Measurements from ENCODE around the gene KRT13. TPM values are rescaled to one million over a fixed set of nuclear protein-coding genes. Genes with fewer than 3 reads are reported as not detected.

The KRT13 gene
- total and polyA plus RNA-seq, 7 donors = 0.46 to 54.1 (median 4.3) TPM; not detected in 3

- Histone ChIP-seq H3K4me3 (no peak overlapping the region), H3K27ac (no peak overlapping the region), H3K9me3 (peaks cover 0 to 3% (median 0%) of the 10 kb centered on the region in 4 donors), H3K36me3 (no peaks in the 10 kb centered on the region), H3K27me3 (no peaks in the 10 kb centered on the region), H3K4me1 (no peaks in the 10 kb centered on the region)
- TF ChIP-seq, protein P1, sequence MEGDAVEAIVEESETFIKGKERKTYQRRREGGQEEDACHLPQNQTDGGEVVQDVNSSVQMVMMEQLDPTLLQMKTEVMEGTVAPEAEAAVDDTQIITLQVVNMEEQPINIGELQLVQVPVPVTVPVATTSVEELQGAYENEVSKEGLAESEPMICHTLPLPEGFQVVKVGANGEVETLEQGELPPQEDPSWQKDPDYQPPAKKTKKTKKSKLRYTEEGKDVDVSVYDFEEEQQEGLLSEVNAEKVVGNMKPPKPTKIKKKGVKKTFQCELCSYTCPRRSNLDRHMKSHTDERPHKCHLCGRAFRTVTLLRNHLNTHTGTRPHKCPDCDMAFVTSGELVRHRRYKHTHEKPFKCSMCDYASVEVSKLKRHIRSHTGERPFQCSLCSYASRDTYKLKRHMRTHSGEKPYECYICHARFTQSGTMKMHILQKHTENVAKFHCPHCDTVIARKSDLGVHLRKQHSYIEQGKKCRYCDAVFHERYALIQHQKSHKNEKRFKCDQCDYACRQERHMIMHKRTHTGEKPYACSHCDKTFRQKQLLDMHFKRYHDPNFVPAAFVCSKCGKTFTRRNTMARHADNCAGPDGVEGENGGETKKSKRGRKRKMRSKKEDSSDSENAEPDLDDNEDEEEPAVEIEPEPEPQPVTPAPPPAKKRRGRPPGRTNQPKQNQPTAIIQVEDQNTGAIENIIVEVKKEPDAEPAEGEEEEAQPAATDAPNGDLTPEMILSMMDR (IDR thresholded peaks at IDR 0.05) = no peak
- no peak for TF ChIP-seq POLR2A (IDR thresholded peaks at IDR 0.05)
- TF ChIP-seq EP300 (IDR thresholded peaks at IDR 0.05) = no peak
- TF ChIP-seq POLR2AphosphoS5 (IDR thresholded peaks at IDR 0.05) = no peak
- intact Hi-C loops (cut with DNase I) = no loop called here
- DNase-seq = no peak
- 38 to 71% methylated on average over 8 of the region's 8 CpGs for WGBS, 2 donors
Measured at GRCh38 chr17:41474863-41475262, 30.5 kb downstream of the KRT13 start.

DNA sequence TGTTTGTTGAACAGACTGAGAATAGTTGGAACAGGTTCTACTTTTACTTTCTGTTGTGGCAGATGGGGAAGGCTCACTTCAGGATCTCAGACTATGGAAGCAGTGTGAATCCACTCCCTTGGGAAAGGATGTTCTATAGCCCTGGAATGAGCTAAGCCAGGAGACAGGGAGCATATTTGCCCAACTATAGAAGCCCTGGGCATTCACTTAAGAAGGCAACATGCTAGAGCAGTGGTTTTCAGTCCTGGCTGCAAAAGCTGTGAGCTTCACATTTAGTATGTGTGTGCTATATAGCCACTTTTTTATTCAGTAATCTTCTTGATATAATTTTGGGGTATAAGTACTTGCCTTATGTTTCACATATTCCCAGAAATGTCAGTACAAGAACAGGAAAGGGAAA lies 37.1 kb downstream of the KRT13 start:
- Histone ChIP-seq H3K4me1 (peaks cover 0 to 7% (median 3%) of the 10 kb centered on the region in 4 donors), H3K4me3 (no peak overlapping the region), H3K27ac (no peak overlapping the region), H3K27me3 (no peaks in the 10 kb centered on the region), H3K36me3 (no peaks in the 10 kb centered on the region), H3K9me3 (peaks cover 0 to 6% (median 1%) of the 10 kb centered on the region in 4 donors)
- no peak for TF ChIP-seq POLR2AphosphoS5 (IDR thresholded peaks at IDR 0.05)
- TF ChIP-seq POLR2A (IDR thresholded peaks at IDR 0.05) = no peak
- TF ChIP-seq, protein P1 (IDR thresholded peaks at IDR 0.05) = no peak
- DNase-seq = no peak
- intact Hi-C loops (cut with DNase I) = no loop called here

DNA sequence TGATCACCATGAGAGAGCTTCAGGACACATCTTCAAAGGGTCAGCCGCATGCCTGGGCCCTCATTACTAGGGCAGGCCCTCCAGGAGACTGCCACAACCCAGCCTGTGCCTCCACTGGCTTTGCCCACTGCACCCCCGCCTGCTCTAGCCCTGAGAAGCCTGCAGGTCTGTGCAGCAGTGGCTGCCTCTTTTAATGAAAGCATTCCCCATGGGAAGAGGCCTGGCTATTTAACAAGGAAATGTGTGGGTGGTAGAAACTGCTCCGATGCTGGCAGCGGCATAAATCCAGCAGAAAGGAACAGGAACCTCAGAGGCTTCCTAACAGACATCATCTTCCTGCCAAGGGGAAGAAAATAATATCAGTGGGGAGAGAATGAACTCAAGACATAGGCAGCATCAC lies 37.9 kb downstream of the KRT13 start:
- Histone ChIP-seq H3K9me3 (peaks cover 0 to 6% (median 1%) of the 10 kb centered on the region in 4 donors), H3K27ac (no peak overlapping the region), H3K36me3 (no peaks in the 10 kb centered on the region), H3K4me3 (no peak overlapping the region), H3K27me3 (no peaks in the 10 kb centered on the region), H3K4me1 (peaks cover 0 to 7% (median 3%) of the 10 kb centered on the region in 4 donors)
- WGBS, 2 donors = 83 to 84% methylated on average over 4 of the region's 4 CpGs
- intact Hi-C loops (cut with DNase I) = no loop called here
- DNase-seq = no peak
- TF ChIP-seq POLR2AphosphoS5 (IDR thresholded peaks at IDR 0.05) (no peak), POLR2A (IDR thresholded peaks at IDR 0.05) (no peak), EP300 (IDR thresholded peaks at IDR 0.05) (no peak)
- TF ChIP-seq, protein P1 (IDR thresholded peaks at IDR 0.05) = no peak

- H3K4me1 ChIP-seq = peaks cover 0 to 7% (median 3%) of the 10 kb centered on the region in 4 donors
- intact Hi-C loops (cut with DNase I) = no loop called here
- no peak within 1 kb of the TSS for H3K4me3 ChIP-seq
- TF ChIP-seq POLR2A (IDR thresholded peaks at IDR 0.05) (no peak), POLR2AphosphoS5 (IDR thresholded peaks at IDR 0.05) (no peak), EP300 (IDR thresholded peaks at IDR 0.05) (no peak)
- TF ChIP-seq, protein P1 (IDR thresholded peaks at IDR 0.05) = no peak
- no peak for DNase-seq
- no peak within 1 kb of the TSS for H3K27ac ChIP-seq
- peaks cover 0 to 6% (median 1%) of the 10 kb centered on the region in 4 donors for H3K9me3 ChIP-seq
- 91% methylated on average over 14 of the region's 14 CpGs for WGBS, 2 donors
- no peaks in the 10 kb centered on the region for H3K36me3 ChIP-seq
- no peaks in the 10 kb centered on the region for H3K27me3 ChIP-seq
Measured at GRCh38 chr17:41466988-41467387, 38.4 kb downstream of the KRT13 start, which contains the start of gene KRT32. Gene KRT32, minus strand, starts transcription at chr17:41467386. Its CDS starts 61 bp downstream, at chr17:41467325.

- intact Hi-C loops (cut with DNase I) = no loop called here
- TF ChIP-seq, protein P1 (IDR thresholded peaks at IDR 0.05) = no peak
- no peak for TF ChIP-seq POLR2A (IDR thresholded peaks at IDR 0.05)
- no peak for TF ChIP-seq POLR2AphosphoS5 (IDR thresholded peaks at IDR 0.05)
- TF ChIP-seq EP300 (IDR thresholded peaks at IDR 0.05) = no peak
- Histone ChIP-seq H3K9me3 (peaks cover 0 to 6% (median 0%) of the 10 kb centered on the region in 4 donors), H3K27me3 (peaks cover 0 to 3% (median 0%) of the 10 kb centered on the region in 3 donors), H3K36me3 (no peaks in the 10 kb centered on the region), H3K27ac (no peak overlapping the region), H3K4me1 (peaks cover 0 to 7% (median 3%) of the 10 kb centered on the region in 4 donors), H3K4me3 (no peak overlapping the region)
- WGBS, 2 donors = 63 to 75% methylated on average over 6 of the region's 6 CpGs
- DNase-seq = no peak
Measured at GRCh38 chr17:41464682-41465081, 40.7 kb downstream of the KRT13 start.

Measured in sigmoid colon (tissue), 7 donors.